Islet precursor cell (in vitro differentiated cells): ENCODE results near the gene ETV5.

ENCODE experiments used
- DNase-seq: peaks from one replicate; pipeline ENCODE4 v3.0.0-alpha.2; 2018

The ETV5 gene

DNA sequence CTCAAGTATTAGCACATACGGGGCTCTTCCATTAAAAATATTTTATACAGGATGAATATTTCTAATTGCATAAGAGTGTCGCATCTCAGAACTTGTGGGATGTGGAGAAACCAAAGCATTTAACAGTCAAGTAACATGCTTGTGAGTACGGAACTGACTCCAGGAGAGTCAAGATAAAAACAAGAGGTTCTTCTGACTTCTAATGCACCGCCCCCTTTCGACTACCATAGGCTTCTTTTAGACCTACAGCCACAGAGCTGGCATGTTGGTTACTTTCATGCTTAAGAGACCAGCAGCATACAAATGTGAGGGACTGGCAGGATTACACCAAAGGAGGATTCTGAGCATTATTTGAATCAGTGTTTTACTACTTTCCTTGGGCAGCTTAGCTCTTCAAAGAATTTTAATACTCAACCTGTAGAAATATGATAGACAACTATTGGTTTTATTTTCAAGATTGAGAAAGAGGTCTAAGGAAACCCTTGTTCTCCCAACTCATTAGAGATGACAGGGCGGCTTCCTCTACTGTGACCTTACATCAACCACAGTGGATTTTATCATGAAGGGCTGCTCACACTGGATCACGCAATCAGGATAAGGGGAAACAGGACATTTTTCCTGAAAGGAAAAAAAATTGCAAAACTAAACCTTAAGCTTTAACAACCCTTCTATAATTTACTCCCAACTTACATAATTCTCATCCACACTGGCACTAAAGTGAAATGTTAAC, 14.0 kb downstream of the ETV5 start:
- no peak for DNase-seq

DNA sequence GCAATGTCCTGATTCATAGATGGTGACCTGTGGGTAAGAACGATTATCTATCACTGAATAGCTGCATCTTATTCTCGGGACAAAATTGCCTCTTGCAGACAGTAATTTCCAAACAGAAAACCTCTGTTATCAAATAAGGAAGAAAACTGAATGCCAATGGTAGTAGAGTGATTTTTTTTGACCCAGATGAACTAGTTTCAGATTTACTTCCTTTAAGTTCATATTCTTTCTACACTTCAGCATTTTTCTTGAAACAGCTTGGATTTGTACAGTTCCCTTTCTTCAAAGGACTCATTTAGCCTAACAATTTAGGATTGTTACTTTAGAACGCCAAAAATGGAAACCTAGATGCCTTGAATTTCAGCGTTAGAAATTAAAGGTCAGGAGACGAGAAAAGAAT, 14.6 kb downstream of the ETV5 start:
- no peak for DNase-seq

DNA sequence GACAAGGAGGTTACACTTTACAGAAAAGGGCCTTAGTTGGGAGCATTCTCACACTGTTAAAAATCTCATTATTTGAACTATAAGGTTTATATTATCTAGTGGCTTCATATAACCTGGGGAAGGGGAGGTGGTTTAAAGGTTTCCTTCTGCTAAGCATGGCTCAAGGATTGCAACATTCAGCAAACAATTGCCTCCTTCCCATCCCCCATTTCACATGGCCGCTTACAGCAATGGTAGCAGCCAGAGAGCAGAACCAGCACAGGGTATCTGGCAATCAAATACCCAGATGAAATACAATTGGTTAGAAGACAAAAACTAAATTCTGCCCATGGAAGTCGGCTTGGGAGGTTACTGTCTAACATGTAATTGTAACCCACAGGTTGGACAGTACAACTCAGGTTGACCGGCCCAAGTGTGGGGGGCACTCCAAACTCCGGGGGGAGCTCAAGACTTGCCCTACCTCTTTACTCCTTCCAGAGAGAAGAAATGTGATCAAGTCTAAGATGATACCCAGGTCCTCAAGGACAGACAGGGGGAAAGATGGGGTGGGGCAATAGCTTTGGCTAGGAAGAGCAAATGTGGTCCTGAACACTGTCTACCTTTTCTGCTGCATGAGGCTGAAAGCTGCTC, 15.5 kb downstream of the ETV5 start:
- no peak for DNase-seq

DNA sequence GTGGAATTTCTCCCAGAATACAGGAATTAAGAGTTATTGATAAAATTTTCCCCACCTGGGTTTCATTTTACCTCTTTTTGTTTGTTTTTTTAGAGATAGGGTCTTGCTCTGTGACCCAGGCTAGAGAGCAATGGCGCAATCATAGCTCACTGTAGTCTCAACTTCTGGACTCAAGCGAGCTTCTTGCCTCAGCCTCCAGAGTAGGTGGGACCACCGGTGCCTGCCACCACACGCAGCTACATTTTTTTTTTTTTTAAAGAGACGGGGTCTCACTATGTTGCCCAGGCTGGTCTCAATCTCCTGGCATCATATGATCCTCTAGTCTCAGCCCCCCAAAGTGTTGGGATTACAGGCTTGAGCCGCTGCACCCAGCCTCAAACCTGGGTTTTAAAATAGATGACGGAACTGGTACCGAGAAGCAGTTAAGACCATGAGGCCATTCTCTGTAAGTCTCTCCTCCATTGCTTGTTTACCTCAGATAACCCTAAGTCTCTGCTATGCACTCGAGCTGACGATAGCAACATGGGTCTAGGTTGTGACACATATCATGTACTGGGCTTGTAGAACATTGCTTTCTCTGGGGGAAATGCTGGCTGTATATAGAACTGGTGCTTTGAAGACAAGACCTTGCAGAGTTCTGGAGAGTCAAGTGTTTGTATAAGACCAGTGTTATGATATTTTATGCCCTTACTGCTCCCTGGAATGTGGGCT, 16.4 kb downstream of the ETV5 start:
- no peak for DNase-seq

DNA sequence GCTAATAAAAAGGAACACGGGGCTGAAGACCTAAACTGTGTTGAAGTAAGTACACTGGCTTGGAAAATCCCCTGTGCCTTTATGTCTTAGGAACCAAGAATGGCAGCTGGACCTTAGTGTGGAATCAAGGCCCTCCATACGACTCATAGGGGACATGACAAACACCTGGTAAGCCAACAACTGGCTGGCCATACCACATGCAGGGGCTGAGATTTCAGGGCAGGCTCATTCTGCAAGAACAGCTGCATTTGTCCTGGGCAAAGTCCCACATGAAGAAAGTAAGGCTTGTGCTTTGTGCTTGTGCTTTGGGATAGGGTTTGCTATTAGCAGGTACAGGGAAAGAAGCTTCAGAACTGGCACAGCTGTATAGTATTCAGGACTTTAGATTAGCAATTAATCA, 18.0 kb downstream of the ETV5 start:
- DNase-seq, result no peak

DNA sequence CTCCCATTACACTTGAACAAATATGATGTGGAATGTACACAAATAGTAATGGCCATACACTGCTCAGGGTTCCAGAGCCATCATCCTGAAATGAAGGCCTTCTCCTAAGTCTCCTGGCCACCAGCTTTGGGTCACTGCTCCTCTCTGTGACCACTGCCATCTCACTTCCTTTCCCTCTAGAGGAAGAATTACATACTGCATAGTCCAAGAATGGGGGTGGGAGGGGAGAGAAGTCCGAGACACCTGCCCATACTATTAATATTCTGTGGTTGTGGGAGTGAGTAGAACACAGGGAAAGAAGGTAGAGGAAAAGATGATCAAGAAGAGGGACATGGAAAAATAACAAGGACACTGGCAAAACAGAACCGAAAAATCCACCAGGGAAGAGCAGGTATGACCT, 20.6 kb downstream of the ETV5 start:
- DNase-seq, result no peak

DNA sequence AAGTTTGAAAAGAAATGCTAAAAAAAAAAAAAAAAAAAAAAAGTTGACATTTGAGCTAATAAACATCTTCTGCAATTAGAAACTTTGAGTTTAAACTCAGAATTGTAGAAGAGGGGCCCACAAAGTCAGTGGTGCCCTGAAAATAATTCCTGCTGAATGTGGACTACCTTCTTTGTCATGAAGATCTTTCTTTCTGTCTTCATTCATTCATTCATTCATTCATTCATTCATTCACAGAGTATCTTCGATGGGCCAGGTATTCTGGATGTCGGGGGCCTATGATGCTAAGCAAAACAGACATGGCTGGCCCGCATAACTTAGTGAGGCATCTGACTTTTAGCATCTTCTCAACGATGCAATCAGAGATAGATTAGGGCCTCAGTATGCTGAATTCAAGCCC, 24.6 kb downstream of the ETV5 start:
- no peak for DNase-seq

DNA sequence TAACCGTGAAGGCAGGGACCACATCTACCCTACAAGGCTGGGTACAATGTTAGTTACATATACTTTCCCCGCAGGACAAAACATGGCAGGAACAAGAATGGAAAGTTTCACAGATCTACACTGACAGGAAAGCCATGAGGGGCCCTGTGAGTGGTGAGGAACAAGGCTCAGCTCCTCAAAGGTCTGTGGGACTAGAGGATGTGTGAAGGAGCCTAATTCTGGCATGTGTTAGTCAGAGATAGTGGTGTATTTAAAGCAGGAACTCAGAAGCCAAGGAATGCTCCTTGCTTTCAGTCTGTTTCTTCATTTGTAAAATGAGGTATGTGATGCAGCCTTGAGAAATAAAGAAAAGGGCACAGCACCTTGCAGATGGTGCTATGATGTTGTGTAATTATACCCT, 25.1 kb downstream of the ETV5 start:
- no peak for DNase-seq

DNA sequence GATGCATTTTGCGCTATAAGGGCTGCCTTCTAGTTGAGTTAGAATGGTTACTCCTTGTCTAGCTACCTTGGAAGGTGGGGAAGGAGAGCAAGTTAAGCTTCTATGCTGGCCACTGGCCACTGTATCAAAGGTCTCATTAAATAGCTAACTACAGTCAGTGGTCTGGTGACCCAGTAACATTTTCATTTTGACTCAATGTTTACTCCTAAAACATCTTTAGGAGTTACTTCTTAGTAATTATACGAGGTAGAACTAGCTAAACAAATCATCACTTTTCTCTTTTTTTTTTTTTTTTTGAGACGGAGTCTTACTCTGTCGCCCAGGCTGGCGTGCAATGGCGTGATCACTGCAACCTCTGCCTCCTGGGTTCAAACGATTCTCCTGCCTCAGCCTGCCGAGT, 26.7 kb downstream of the ETV5 start:
- no peak for DNase-seq

DNA sequence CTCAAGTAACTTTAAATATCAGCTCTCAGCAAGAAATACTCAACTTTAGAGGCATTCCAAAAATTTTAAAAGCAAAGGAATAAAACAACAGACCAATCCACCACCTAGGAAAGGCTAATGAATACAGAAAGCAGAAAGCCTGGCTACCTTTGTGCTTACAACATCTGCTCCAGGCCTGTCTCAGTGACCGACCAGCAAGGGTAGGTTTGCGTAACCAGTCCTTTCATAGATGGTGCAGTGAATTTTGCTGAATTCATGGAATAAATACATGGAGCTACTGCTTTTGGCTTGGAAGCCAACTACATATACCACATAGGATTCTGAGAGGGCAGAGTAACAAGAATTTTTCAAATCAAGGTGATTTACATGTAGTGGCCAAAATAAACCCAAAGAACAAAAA, 27.2 kb downstream of the ETV5 start:
- DNase-seq, result no peak

DNA sequence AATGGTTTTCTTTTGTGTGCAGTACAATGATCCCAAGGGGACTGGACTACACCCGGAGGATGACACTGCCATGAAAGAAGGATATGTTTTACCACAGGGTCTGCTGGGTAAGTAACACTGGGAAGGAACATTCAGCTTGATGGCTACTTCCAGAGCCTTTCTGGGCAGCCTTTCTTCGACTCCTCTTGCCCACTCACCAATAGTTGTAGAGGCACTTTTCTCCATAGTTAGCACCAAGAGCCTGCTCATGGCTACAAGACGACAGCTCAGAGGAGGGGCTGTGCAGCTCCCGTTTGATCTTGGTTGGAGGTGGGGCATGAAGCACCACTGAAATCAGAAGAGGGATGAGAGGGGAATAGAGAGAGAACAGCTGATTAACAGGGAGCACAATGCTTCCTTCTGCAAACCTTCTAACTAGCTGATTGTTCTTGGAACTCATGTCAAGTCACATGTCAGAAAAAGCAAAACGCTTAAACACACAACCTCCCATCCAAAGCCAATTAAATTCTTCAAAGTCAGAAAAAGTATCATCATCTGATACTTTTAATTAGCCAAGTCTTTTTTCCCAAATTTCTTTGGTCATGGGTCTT, 27.9 kb downstream of the ETV5 start:
- DNase-seq, result no peak

DNA sequence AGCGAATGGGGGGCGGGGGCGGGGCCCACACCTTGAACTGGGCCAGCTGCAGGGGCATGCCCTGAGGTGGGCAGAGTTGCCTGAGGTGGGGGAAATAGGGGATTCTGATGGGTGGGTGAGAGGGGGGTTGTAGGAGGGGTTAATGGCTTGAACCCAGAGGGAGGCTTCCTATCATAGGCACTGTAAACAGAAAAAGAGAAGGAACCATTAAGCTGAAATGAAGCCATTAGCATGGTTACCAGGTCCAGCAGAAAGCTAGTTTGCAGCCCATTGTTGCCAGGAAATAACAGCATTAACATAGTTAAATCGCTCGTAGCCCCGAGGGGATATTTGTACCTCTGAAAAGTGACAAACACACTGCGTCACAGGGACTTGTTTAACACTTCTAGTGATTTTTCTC, 29.0 kb downstream of the ETV5 start:
- DNase-seq, result no peak

DNA sequence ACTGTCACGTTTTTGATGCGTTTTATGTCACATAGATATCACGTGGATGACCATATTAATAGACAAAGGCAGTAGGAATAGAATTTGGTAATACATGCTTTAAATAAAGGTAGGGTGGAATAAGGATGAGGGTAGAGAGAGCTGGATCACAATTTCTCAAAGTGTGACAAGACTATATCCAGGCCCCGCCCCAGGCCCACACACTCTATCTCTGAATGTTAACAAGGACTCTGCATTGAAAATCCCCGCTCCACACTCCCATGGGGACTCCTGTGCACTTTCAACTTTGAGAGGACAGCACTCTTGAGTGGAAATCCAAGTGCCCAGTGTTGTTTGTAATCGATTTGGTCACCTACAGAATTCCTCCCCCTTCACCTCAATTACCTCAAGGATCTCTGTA, 31.4 kb downstream of the ETV5 start:
- DNase-seq, result no peak

DNA sequence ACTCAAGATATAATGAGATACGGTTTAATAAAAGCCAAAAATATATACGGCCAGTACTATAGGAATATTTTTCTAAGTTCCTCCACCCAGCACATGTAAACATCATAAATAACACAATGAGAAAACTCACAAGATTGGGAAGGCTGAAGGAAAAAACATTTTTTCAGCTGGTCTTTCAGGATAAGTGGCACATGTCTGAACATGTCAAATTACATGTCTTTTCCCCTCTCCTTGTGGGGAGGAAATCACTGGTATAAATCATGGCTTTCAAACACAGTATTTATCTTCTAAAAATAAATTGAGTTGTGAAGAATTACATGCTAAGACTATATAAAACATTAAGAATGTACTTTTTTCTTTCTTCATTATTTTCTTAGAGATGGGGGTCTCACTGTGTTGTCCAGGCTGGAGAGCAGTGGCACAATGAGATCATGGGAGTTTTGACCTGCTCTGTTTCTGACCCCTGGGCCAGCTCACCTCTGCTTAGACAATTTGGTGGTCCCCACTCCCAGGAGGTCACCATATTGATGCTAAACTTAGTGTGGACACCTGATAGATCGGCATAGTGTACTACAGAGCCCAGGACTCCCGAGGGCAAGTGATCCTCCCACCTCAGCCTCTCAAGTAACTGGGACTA, 32.8 kb downstream of the ETV5 start:
- no peak for DNase-seq

DNA sequence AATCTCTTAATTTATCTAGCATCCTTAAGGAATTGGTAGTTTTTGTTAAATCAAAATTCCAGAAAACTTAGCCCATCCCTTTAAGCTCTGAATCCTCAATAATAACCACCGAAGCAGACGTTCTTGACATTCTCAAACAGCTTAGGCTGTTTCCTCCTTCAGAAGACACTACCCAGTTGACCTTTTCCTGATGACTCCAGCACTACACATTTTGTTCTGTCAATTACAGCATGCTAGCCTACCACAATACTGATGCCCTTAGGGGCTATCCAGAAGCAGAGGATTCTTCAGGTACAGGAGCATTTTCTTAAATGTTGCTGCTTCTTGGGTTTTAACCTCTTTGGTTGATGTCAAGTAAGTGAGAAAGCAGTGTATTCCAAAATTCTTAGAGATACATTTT, 33.4 kb downstream of the ETV5 start:
- no peak for DNase-seq

DNA sequence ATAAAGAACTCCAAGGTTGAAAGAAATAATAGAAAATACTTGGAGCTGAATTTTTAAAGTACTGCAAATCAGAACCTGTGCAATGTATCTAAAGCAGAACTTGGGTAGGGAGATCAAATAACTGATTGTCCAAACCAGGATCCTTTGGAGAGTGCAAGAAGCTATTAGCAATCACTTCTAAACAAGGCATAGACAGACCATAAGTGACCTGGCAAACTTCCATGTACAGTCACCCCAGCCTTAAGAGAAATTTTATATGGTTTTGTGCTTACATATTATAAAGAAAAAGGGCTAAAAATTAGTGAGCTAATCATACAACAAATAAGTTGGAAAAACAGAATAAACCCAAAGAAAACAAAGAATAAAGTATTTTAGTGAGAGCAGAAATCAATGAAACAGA, 35.2 kb downstream of the ETV5 start:
- no peak for DNase-seq

DNA sequence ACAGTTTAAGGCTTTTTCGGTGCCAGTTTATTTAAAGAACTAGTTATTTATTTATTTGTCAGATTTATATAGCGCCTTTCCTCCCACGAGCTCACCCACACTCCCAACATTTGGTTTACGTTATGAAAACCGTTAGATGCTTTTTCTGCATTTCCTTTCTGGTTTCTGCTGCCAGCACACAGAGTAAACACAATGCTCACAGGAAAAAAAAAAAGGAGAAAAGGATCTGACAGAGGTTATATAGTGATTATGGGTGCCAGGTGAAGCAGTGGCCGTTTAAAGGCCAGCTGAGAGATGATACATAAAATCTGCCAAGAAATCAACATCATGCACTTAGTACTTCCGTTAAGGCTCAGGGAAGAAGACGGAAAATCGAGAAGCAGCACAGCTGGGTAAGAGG, 37.9 kb downstream of the ETV5 start:
- no peak for DNase-seq

DNA sequence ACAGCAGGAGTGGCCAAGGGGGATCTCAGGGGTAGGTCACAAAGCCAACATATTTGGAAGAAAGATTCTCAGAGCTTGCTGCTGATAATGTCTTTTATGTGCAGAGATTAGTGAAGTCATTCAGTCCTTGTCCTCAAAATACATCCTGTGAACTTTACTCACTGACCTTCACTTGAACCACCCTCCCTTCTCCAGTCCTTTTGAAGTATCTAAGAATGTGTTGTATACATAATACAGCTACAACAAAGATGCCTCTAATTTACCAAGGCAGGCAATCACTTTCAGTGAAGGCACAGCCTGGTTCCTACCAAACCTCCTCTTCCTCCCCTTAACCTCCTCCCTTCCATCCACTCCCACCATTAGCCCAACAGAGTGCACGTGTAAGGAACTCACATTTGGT, 38.3 kb downstream of the ETV5 start:
- no peak for DNase-seq

DNA sequence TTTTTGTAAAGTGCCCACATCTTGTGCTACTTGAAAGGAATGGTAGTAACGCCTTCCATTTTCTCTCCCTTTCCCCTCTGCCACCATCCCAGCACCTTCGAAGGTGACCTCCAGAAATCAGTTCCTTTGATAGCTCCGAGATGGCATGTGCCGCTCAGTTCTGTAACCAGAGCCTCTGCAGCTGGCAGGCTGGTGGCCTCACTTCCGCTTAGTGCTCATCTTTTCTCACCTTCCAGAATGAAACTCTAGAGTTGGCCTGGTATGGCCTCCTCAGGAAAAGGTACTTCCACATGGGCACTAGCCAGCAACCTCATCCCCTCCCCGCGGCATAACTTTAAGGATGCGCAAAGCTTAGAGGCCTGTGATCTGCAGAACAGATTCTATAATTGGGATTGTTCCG, 38.8 kb downstream of the ETV5 start:
- DNase-seq, result no peak

DNA sequence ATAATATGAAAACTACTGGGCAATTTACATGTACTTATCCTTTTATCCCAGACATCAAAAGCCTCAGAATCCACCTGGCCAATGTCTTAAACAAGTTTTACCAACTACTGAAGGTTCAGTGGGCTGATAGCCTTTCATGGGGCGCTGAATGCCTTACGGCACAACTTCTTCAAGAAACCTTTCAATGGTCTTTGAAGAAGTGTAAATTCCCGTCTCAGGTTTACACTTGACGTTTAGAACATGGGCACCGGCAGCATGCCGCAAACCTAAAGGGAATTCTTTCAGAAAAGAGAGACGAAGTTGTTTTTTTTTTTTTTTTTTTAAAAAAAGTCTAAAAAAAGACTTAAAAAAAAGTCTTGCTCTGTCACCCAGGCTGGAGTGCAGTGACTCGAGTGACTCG, 39.7 kb downstream of the ETV5 start:
- DNase-seq, result no peak

DNA sequence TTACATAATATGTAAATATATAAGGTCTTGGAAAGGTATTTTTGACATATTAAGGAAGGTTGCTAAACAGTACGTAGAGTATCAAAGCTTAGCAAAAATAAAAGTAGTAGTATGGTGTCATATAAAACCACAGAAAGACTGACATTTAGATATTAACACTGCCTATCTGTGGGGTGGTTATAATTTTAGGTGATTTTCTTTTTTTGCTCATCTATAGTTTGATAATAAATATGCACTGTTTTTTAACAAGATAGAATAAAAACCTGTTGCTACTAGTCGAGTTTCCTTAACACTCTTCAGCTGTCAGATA, 40.7 kb downstream of the ETV5 start:
- DNase-seq, result no peak

DNA sequence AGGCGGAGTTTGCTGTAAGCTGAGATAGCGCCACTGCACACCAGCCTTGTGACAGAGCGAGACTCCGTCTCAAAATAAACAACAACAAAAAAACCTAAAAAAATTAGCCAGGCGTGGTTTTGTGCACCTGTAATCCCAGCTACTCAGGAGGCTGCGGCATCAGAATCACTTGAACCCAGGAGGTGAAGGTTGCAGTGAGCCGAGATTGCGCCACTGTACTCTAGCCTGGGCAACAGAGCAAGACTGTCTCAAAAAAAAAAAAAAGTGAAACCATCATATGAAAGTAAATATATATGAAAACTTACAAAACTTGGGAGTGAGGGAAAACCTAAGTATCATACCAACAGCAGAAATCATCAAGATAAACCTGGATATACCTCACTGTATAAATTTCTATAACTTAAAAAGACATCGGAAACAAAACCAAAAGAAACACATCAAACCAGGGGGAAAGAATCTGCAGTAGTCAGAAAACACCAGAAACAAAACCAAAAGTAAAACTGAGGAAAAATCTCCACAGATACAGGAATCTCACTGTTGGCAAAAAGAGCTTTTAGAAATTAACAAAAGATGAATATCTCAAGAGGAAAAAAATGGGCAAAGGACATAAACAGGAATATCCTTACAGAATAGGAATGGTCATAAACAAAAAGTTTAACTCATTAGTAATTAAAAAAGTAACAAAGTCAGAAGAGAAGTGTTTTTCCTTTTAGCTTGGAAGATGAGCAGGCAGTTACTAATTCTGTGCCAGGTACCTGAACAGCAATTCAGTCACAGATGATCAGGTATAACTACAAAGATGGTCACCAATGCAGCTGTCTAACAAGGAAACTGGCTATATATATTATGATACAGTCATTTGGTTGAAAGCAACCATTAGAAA, 41.3 kb downstream of the ETV5 start:
- DNase-seq, result no peak

DNA sequence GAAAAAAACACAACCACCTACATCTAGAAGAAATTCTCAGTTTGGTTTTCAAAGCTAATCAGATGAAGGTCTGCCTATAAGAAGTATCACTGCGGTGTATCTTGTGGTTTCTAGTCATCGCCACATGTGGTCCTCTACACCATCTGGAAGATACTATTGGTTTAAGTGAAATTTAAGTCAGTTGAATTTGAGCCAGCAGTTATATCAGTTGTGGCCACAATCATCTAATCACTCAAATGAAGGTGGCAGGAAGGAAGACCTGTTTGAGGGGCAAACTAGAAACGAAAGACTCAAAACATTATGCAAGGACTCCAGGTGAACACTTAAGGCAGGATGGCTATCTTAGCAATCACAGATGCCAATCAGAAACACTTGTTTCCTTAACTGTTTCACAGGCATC, 48.7 kb downstream of the ETV5 start:
- DNase-seq, result no peak
